ENCODE measurements around the gene ADCY2.
"Not testable (repeated sequence)": the region's sequence is repeated elsewhere in the genome, so short reads cannot be mapped to it uniquely, and the experiment has no call there.

Gene ADCY2

GRCh38 chr5:7420510-7421280, 24.8 kb downstream of the ADCY2 start:
- Histone ChIP-seq H4K91ac (ENCODE audit: low read length) (no peak overlapping the region), H2BK12ac (ENCODE audit: low read length in 2 of 2) (no peak overlapping the region), H3K4me2 (ENCODE audit: low read length, poor library complexity, severe bottlenecking) (no peak overlapping the region), H3K4me3 (ENCODE audit: insufficient read depth in 1 of 2, low read depth in 1 of 2, low read length in 2 of 2) (no peak overlapping the region), H3K36me3 (ENCODE audit: control insufficient read depth in 1 of 2, insufficient read depth in 2 of 2, low read depth in 1 of 2, low read length in 2 of 2) (no peaks in the 10 kb centered on the region), H3K23ac (ENCODE audit: low read length in 2 of 2) (no peak overlapping the region), H3K9me3 (ENCODE audit: control insufficient read depth, low read length) (no peaks in the 10 kb centered on the region), H2BK15ac (ENCODE audit: low read depth, poor library complexity, severe bottlenecking) (no peak overlapping the region), H2BK120ac (ENCODE audit: low read depth, low read length) (no peak overlapping the region), H2AFZ (ENCODE audit: low read depth, low read length) (no peak overlapping the region), H3K4ac (ENCODE audit: low read depth in 1 of 2, low read length in 2 of 2) (no peak overlapping the region), H3K27ac (ENCODE audit: low read length, poor library complexity, severe bottlenecking) (no peak overlapping the region), H3K9ac (ENCODE audit: low read length) (no peak overlapping the region), H2BK5ac (ENCODE audit: low read depth, low read length, poor library complexity, severe bottlenecking) (no peak overlapping the region), H2AK5ac (ENCODE audit: low read length, severe bottlenecking) (no peak overlapping the region), H3K4me1 (ENCODE audit: control insufficient read depth, insufficient read depth, low read depth, low read length) (no peaks in the 10 kb centered on the region), H3K79me1 (replicated peaks; ENCODE audit: low read length, poor library complexity, severe bottlenecking) (no peaks in the 10 kb centered on the region), H3K27me3 (ENCODE audit: control insufficient read depth in 1 of 2, insufficient read depth in 1 of 2, low read length in 2 of 2) (no peaks in the 10 kb centered on the region), H3K18ac (ENCODE audit: low read depth in 1 of 2, low read length in 2 of 2) (no peak overlapping the region), H3K14ac (ENCODE audit: low read length in 2 of 2) (no peak overlapping the region), H4K8ac (ENCODE audit: low read length) (no peak overlapping the region)
- 28% methylated on average over 10 of the region's 10 CpGs for whole genome bisulfite sequencing
- DNase-seq = no peak

- H4K91ac ChIP-seq (ENCODE audit: low read length) = no peak overlapping the region
- no peaks in the 10 kb centered on the region for H3K4me1 ChIP-seq (ENCODE audit: control insufficient read depth, insufficient read depth, low read depth, low read length)
- no peaks in the 10 kb centered on the region for H3K27me3 ChIP-seq (ENCODE audit: control insufficient read depth in 1 of 2, insufficient read depth in 1 of 2, low read length in 2 of 2)
- H3K23ac ChIP-seq (ENCODE audit: low read length in 2 of 2) = no peak overlapping the region
- H2BK12ac ChIP-seq (ENCODE audit: low read length in 2 of 2) = no peak overlapping the region
- H2AFZ ChIP-seq (ENCODE audit: low read depth, low read length) = no peak overlapping the region
- H3K4ac ChIP-seq (ENCODE audit: low read depth in 1 of 2, low read length in 2 of 2) = no peak overlapping the region
- H3K9ac ChIP-seq (ENCODE audit: low read length) = no peak overlapping the region
- H3K9me3 ChIP-seq (ENCODE audit: control insufficient read depth, low read length) = no peaks in the 10 kb centered on the region
- no peak overlapping the region for H4K8ac ChIP-seq (ENCODE audit: low read length)
- H3K4me2 ChIP-seq (ENCODE audit: low read length, poor library complexity, severe bottlenecking) = no peak overlapping the region
- no peak overlapping the region for H2AK5ac ChIP-seq (ENCODE audit: low read length, severe bottlenecking)
- no peak overlapping the region for H2BK15ac ChIP-seq (ENCODE audit: low read depth, poor library complexity, severe bottlenecking)
- no peak overlapping the region for H3K14ac ChIP-seq (ENCODE audit: low read length in 2 of 2)
- H2BK5ac ChIP-seq (ENCODE audit: low read depth, low read length, poor library complexity, severe bottlenecking) = no peak overlapping the region
- H3K79me1 ChIP-seq (replicated peaks; ENCODE audit: low read length, poor library complexity, severe bottlenecking) = no peaks in the 10 kb centered on the region
- no peak overlapping the region for H2BK120ac ChIP-seq (ENCODE audit: low read depth, low read length)
- no peak overlapping the region for H3K18ac ChIP-seq (ENCODE audit: low read depth in 1 of 2, low read length in 2 of 2)
- H3K36me3 ChIP-seq (ENCODE audit: control insufficient read depth in 1 of 2, insufficient read depth in 2 of 2, low read depth in 1 of 2, low read length in 2 of 2) = no peaks in the 10 kb centered on the region
- WGBS = 65% methylated on average over 5 of the region's 6 CpGs
- no peak overlapping the region for H3K4me3 ChIP-seq (ENCODE audit: insufficient read depth in 1 of 2, low read depth in 1 of 2, low read length in 2 of 2)
- no peak for DNase-seq
- H3K27ac ChIP-seq (ENCODE audit: low read length, poor library complexity, severe bottlenecking) = no peak overlapping the region
Observed at GRCh38 chr5:7422316-7423106, 26.6 kb downstream of the ADCY2 start.

DNA sequence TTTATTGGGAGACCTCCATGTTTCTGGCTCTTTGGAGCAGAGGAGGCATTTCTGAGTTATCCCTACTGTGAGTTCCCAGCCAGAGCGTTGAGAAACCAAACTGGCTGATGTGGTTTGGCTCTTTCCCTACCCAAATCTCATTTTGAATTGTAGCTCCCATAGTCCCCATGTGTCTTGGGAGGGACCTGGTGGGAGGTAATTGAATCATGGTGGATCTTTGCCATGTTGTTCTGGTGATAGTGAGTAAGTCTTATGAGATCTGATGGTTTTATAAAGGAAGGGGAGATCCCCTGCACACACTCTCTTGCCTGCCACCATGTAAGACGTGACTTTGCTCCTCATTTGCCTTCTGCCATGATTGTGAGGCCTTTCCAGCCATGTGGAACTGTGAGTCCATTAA, 27.3 kb downstream of the ADCY2 start:
- not testable (repeated sequence) for H3K36me3 ChIP-seq (ENCODE audit: control insufficient read depth in 1 of 2, insufficient read depth in 2 of 2, low read depth in 1 of 2, low read length in 2 of 2); H2AK5ac ChIP-seq (ENCODE audit: low read length, severe bottlenecking); H3K4me1 ChIP-seq (ENCODE audit: control insufficient read depth, insufficient read depth, low read depth, low read length); H3K79me1 ChIP-seq (replicated peaks; ENCODE audit: low read length, poor library complexity, severe bottlenecking); H3K9ac ChIP-seq (ENCODE audit: low read length); H4K91ac ChIP-seq (ENCODE audit: low read length); H2BK5ac ChIP-seq (ENCODE audit: low read depth, low read length, poor library complexity, severe bottlenecking); H3K23ac ChIP-seq (ENCODE audit: low read length in 2 of 2); H3K4ac ChIP-seq (ENCODE audit: low read depth in 1 of 2, low read length in 2 of 2); H2BK12ac ChIP-seq (ENCODE audit: low read length in 2 of 2); H2BK15ac ChIP-seq (ENCODE audit: low read depth, poor library complexity, severe bottlenecking); H2AFZ ChIP-seq (ENCODE audit: low read depth, low read length); H3K4me2 ChIP-seq (ENCODE audit: low read length, poor library complexity, severe bottlenecking); H4K8ac ChIP-seq (ENCODE audit: low read length); H3K18ac ChIP-seq (ENCODE audit: low read depth in 1 of 2, low read length in 2 of 2); H3K27ac ChIP-seq (ENCODE audit: low read length, poor library complexity, severe bottlenecking); H2BK120ac ChIP-seq (ENCODE audit: low read depth, low read length); H3K27me3 ChIP-seq (ENCODE audit: control insufficient read depth in 1 of 2, insufficient read depth in 1 of 2, low read length in 2 of 2); H3K9me3 ChIP-seq (ENCODE audit: control insufficient read depth, low read length); H3K4me3 ChIP-seq (ENCODE audit: insufficient read depth in 1 of 2, low read depth in 1 of 2, low read length in 2 of 2); DNase-seq; H3K14ac ChIP-seq (ENCODE audit: low read length in 2 of 2)
- 69% methylated on average over 2 of the region's 2 CpGs for WGBS

GRCh38 chr5:7425830-7426229, 29.9 kb downstream of the ADCY2 start:
- Histone ChIP-seq H3K9me3 (ENCODE audit: control insufficient read depth, low read length) (no peaks in the 10 kb centered on the region), H3K9ac (ENCODE audit: low read length) (no peak overlapping the region), H2BK12ac (ENCODE audit: low read length in 2 of 2) (no peak overlapping the region), H3K18ac (ENCODE audit: low read depth in 1 of 2, low read length in 2 of 2) (no peak overlapping the region), H4K91ac (ENCODE audit: low read length) (no peak overlapping the region), H3K27ac (ENCODE audit: low read length, poor library complexity, severe bottlenecking) (no peak overlapping the region), H4K8ac (ENCODE audit: low read length) (no peak overlapping the region), H3K79me1 (replicated peaks; ENCODE audit: low read length, poor library complexity, severe bottlenecking) (no peaks in the 10 kb centered on the region), H2AFZ (ENCODE audit: low read depth, low read length) (no peak overlapping the region), H3K4ac (ENCODE audit: low read depth in 1 of 2, low read length in 2 of 2) (no peak overlapping the region), H3K4me2 (ENCODE audit: low read length, poor library complexity, severe bottlenecking) (no peak overlapping the region), H2BK120ac (ENCODE audit: low read depth, low read length) (no peak overlapping the region), H2AK5ac (ENCODE audit: low read length, severe bottlenecking) (no peak overlapping the region), H3K27me3 (ENCODE audit: control insufficient read depth in 1 of 2, insufficient read depth in 1 of 2, low read length in 2 of 2) (no peaks in the 10 kb centered on the region), H2BK5ac (ENCODE audit: low read depth, low read length, poor library complexity, severe bottlenecking) (no peak overlapping the region), H3K14ac (ENCODE audit: low read length in 2 of 2) (no peak overlapping the region), H3K4me1 (ENCODE audit: control insufficient read depth, insufficient read depth, low read depth, low read length) (no peaks in the 10 kb centered on the region), H3K36me3 (ENCODE audit: control insufficient read depth in 1 of 2, insufficient read depth in 2 of 2, low read depth in 1 of 2, low read length in 2 of 2) (no peaks in the 10 kb centered on the region), H3K4me3 (ENCODE audit: insufficient read depth in 1 of 2, low read depth in 1 of 2, low read length in 2 of 2) (no peak overlapping the region), H3K23ac (ENCODE audit: low read length in 2 of 2) (no peak overlapping the region), H2BK15ac (ENCODE audit: low read depth, poor library complexity, severe bottlenecking) (no peak overlapping the region)
- no CpG with 5 or more reads among the region's 2 CpGs for WGBS
- no peak for DNase-seq
